ENCODE results near the gene HCCS.
"Not testable (repeated sequence)": the region's sequence is repeated elsewhere in the genome, so short reads cannot be mapped to it uniquely, and the experiment has no call there.

Gene HCCS

DNA sequence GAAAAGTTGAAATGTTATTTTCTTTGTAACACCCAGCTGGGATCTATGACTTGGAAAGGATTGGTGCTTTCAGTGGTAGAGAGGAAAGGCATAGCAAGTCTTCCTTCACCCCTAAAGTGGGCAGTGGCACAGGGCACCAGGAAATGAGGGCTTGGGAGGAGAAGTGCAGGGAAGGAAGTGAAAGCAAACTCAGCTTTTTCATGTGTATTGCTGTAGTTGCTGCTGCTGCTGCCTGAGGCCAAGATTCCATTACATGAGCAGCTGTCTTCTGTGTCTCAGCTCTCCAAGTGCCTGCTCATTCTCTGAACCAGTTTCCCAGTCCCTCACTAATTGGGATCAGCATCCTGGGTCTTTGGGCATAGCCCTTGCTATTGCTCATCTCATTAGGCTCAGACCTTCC is 2.6 kb downstream of the HCCS start:
- DNase-seq (ENCODE audit: low spot score): no peak
- TF ChIP-seq, protein P1, sequence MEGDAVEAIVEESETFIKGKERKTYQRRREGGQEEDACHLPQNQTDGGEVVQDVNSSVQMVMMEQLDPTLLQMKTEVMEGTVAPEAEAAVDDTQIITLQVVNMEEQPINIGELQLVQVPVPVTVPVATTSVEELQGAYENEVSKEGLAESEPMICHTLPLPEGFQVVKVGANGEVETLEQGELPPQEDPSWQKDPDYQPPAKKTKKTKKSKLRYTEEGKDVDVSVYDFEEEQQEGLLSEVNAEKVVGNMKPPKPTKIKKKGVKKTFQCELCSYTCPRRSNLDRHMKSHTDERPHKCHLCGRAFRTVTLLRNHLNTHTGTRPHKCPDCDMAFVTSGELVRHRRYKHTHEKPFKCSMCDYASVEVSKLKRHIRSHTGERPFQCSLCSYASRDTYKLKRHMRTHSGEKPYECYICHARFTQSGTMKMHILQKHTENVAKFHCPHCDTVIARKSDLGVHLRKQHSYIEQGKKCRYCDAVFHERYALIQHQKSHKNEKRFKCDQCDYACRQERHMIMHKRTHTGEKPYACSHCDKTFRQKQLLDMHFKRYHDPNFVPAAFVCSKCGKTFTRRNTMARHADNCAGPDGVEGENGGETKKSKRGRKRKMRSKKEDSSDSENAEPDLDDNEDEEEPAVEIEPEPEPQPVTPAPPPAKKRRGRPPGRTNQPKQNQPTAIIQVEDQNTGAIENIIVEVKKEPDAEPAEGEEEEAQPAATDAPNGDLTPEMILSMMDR (conservative IDR thresholded peaks at IDR 0.05; ENCODE audit: low read depth): no peak
- POLR2A ChIA-PET (ENCODE audit: low non-redundant PET): no interaction called here
- no peak overlapping the region for H3K27ac ChIP-seq
- CTCF ChIA-PET: interaction anchor here (0.6 kb wide), 1 partner anchor 1159 kb away, joined by 7 read pairs; no protein-coding TSS in a partner anchor

DNA sequence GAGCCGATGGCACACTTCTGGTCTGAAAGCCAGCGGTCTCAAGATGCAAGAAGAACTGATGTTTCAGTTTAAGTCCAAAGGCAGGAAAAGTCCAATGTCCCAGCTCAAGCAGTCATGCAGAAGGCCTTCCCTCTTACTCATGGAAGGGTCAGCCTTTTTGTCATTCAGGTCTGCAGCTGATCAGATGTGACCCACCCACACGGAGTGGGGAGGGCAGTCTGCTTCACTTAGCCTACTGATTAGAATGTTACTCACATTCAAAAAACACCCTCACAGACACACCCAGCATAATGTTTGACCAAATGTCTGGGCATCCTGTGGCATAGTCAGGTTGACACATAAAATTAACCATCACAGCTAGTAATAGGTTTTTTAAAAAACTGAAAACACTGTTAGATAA is 6.6 kb downstream of the HCCS start:
- DNase-seq (ENCODE audit: low spot score): no peak
- ChIA-PET CTCF (no interaction called here), POLR2A (ENCODE audit: low non-redundant PET) (no interaction called here)

DNA sequence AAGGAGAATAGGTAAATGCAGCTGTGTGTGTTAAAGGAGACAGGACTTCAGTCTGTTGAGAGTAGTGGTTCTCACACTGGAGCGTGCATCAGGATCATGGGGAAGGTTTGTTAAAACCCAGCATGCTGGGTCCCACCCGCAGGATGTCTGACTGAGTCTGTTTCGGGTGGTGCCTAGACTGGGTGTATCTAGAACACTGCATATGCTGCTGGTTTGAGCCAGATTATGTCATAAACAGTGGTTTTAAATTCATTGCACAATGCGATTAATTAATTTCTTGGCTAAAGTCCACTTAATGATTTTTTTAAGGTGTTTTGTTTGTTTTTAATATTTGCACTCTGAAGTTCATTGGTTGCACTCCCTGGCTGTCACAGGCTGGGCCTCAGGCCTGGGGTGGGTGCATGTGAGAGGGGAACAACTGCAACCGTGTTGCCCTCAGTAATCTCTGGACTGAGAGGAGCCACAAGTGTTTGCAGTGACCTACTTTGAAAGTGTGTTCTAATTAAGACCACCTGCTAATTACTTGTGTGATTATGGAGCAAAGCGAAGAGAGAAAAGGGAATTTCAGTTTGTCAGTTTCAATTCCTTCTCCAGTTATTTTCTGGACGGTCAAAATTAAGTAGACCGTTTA is 8.3 kb downstream of the HCCS start:
- H3K27ac ChIP-seq: no peak overlapping the region
- ChIA-PET POLR2A (ENCODE audit: low non-redundant PET) (no interaction called here), CTCF (no interaction called here)

More for the DNA sequence above, 6.6 kb downstream of the HCCS start:
- TF ChIP-seq, protein P1 (conservative IDR thresholded peaks at IDR 0.05; ENCODE audit: low read depth): no peak
- H3K27ac ChIP-seq: no peak overlapping the region

DNA sequence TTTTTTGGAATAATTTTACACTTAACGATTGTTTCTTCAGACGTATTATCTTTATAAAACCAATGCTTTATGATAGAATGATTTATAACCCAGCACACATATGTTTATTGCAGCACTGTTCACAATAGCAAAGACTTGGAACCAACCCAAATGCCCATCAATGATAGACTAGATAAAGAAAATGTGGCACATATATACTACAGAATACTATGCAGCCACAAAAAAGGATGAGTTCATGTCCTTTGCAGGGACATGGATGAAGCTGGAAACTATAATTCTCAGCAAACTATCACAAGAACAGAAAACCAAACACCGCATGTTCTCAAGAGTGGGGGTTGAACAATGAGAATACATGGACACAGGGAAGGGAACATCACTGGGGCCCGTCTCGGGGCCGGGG is 12.0 kb downstream of the HCCS start:
- POLR2A ChIA-PET (ENCODE audit: low non-redundant PET); DNase-seq (ENCODE audit: low spot score); H3K27ac ChIP-seq; CTCF ChIA-PET: not testable (repeated sequence)

More for the DNA sequence above, 8.3 kb downstream of the HCCS start:
- no peak for DNase-seq (ENCODE audit: low spot score)
- TF ChIP-seq, protein P1 (conservative IDR thresholded peaks at IDR 0.05; ENCODE audit: low read depth): no peak

DNA sequence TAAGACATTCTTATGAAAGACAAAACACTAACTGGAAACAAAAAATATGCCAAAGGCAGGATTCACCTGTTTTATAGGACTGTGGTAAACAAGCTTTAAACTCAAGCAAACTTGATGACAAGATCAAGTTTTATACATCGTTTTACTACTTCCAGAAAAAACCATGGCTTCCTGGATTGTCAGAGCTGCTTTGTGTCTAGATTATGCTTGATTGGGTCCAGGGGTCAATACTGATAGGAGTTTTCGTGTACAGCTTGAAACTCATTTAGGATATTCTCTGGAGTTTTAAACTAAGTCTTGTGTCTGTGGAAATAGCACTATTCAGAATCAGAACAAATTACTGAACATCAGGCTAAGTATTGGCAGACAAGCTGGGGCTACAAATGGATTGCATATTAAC is 13.0 kb downstream of the HCCS start:
- CTCF ChIA-PET: no interaction called here
- no peak for DNase-seq (ENCODE audit: low spot score)
- POLR2A ChIA-PET (ENCODE audit: low non-redundant PET): no interaction called here
- H3K27ac ChIP-seq: no peak overlapping the region
- TF ChIP-seq, protein P1 (conservative IDR thresholded peaks at IDR 0.05; ENCODE audit: low read depth): no peak

DNA sequence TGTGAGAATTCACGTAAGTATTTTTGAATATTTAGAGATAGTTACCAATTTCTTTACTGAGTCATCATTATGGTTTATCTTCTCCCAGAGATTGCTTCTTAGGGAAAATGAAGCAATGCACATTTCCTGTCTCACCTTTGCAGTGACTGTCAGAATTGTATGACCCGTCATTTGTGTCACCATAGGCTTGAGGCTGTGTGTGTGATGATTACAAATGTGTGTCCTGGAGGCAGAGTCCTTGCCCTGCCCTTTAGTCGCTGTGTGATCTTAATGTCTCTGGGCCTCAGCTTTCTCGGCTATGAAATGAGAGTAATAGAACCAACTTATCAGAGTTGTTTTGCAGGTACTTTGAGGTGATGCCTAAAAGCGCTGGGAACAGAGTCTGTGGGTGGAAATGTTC is 13.9 kb downstream of the HCCS start:
- no peak overlapping the region for H3K27ac ChIP-seq
- ChIA-PET POLR2A (ENCODE audit: low non-redundant PET) (no interaction called here), CTCF (no interaction called here)
- TF ChIP-seq, protein P1 (conservative IDR thresholded peaks at IDR 0.05; ENCODE audit: low read depth): no peak
- DNase-seq (ENCODE audit: low spot score): no peak

DNA sequence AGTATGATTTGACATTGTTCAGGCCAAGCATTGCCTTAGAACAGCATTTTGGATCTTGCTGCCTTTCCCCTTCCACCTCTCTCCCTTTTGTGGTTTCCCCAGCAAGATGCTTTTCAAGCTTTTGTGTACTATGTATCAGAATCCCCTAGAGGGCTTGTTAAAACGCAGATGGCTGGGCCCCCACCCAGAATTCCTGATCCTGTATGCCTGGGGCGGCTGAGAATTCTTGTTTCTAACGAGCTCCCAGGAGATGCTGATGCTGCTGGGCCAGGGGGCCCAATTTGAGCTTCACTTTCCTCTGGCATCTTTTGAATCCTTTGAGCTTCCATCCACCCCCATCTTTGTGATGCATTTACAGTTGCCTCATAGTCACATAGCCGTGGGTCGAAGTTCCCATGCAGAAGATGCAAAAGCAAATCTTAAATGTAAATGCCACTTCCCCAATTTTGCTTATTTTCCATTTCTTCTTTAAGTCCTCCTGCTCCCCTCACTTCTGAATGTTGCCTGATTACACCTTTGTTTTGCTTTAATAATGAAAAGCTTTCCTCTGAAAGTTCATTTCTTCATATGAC is 18.5 kb downstream of the HCCS start:
- ChIA-PET POLR2A (ENCODE audit: low non-redundant PET) (no interaction called here), CTCF (interaction anchor here (0.6 to 0.9 kb wide), 3 partner anchors 9 to 908 kb away, joined by 3 to 4 read pairs (median 3); no protein-coding TSS in a partner anchor)
- DNase-seq (ENCODE audit: low spot score): no peak
- TF ChIP-seq, protein P1 (conservative IDR thresholded peaks at IDR 0.05; ENCODE audit: low read depth): no peak
- H3K27ac ChIP-seq: no peak overlapping the region
